M059J (cell line): ENCODE results near the gene CDC14B. TPM values are rescaled to one million over a fixed set of nuclear protein-coding genes. Genes with fewer than 3 reads are reported as not detected.

Source experiments
- DNase-seq: peaks from one replicate; pipeline ENCODE4 v3.0.0-alpha.2; 2012; ENCODE audit warnings: low read depth
- total RNA-seq: library from RNA; depleted of rRNA; stranded (reverse); fragments of >200 nt; shearing (Covaris generic); gene quantifications from 2 replicates; pipeline ENCODE4 v1.2.3, GENCODE V29; 2014

CDC14B gene
- total RNA-seq, 1 experiment from 2014 or later: 28.6 TPM

GRCh38 chr9:96502539-96503373 is 116.9 kb downstream of the CDC14B start:
- peak; percentile 21 for DNase-seq

- no peak for DNase-seq
These were observed 117.8 kb downstream of the CDC14B start for GRCh38 chr9:96501633-96502538.

GRCh38 chr9:96500696-96501632 is 118.7 kb downstream of the CDC14B start:
- DNase-seq: peak; percentile 64

GRCh38 chr9:96499257-96499656 is 120.4 kb downstream of the CDC14B start:
- no peak for DNase-seq

- DNase-seq: no peak
These were observed 120.8 kb downstream of the CDC14B start for GRCh38 chr9:96498796-96499195.

GRCh38 chr9:96497117-96497399 is 122.6 kb downstream of the CDC14B start:
- no peak for DNase-seq

GRCh38 chr9:96496368-96497116 is 123.1 kb downstream of the CDC14B start:
- no peak for DNase-seq

GRCh38 chr9:96495341-96495740 is 124.3 kb downstream of the CDC14B start:
- peak; percentile 79 for DNase-seq

- no peak for DNase-seq
These were observed 125.3 kb downstream of the CDC14B start for GRCh38 chr9:96494215-96494800.

GRCh38 chr9:96493757-96494156 is 125.9 kb downstream of the CDC14B start:
- DNase-seq: no peak

GRCh38 chr9:96492993-96493531 is 126.6 kb downstream of the CDC14B start:
- DNase-seq: no peak

GRCh38 chr9:96491880-96492525 is 127.6 kb downstream of the CDC14B start:
- no peak for DNase-seq

- DNase-seq: peak; percentile 90
These were observed 128.4 kb downstream of the CDC14B start for GRCh38 chr9:96491079-96491879.

GRCh38 chr9:96490534-96491078 is 129.0 kb downstream of the CDC14B start:
- no peak for DNase-seq

GRCh38 chr9:96489482-96489979 is 130.1 kb downstream of the CDC14B start:
- DNase-seq: no peak

- DNase-seq: no peak
These were observed 131.7 kb downstream of the CDC14B start for GRCh38 chr9:96487949-96488348.

- DNase-seq: no peak
These were observed 132.6 kb downstream of the CDC14B start for GRCh38 chr9:96487029-96487396.

GRCh38 chr9:96486386-96487028 is 133.1 kb downstream of the CDC14B start:
- peak; percentile 88 for DNase-seq
